Raji (cell line): ENCODE measurements around the gene EEPD1.

Source experiments
- POLR2A ChIP-seq: IDR thresholded peaks from 2 replicates; pipeline ENCODE4 v1.6.1; 2011; ENCODE audit warnings: low read depth, low read length, control low read depth; ENCODE audit not compliant: insufficient read depth

Gene EEPD1

DNA sequence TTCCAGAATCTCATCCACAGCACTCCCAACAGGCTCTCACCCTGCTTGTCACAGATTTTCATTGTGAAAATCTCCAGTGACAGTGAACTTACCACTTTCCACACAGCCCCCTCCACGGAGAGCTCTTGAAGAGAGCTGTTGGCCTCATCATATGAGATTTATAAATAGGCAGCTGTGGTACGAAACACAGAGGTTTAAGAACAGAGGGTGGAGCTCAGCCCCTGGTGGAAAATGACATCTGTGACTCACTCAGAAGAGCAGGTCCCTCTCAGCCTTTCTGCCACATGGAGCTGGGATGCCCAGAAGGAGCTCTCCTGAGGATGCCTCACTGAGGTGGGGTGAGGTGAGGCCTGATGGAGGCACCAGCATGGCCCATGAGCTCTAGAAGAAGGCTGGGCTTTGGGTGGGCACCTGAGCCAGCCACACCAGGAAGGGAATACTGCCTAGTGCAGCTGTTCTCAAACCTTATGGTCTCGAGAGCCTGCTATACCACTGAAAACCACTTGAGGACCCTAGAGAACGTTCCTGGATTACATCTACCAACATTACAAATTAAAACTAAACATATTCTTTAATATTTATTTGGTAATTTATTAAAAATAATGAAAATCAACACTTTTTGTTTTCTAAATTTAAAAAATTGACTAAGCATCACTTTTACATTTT, 25.8 kb upstream of the EEPD1 start:
- no peak for TF ChIP-seq POLR2A

DNA sequence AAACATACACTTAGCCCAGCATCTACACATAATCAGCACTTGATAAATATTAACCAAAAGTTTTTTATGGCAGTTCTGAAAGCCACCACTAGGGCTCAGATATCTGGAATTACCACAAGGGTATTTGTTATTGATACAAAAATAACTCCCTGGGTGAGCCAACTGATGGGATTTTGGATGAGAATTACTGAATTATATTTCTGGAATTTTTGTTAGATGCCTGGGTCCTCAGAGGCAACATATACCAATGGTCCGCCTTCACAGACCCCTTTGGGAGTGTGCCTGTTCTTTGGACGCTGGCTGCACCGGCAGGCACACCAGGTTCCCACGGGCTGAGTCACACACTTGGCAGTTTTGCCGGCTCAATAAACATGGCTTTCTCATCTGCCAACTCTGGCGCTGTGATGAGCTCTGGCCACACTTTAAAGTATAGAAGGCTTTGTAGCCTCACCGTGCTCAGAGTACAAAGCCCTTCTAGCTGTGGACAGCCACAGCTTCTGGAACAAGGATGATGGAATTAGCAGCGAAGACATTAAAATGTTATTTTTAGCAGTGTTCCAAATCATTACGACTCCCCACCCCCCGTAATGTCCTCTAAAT, 24.5 kb upstream of the EEPD1 start:
- no peak for TF ChIP-seq POLR2A

DNA sequence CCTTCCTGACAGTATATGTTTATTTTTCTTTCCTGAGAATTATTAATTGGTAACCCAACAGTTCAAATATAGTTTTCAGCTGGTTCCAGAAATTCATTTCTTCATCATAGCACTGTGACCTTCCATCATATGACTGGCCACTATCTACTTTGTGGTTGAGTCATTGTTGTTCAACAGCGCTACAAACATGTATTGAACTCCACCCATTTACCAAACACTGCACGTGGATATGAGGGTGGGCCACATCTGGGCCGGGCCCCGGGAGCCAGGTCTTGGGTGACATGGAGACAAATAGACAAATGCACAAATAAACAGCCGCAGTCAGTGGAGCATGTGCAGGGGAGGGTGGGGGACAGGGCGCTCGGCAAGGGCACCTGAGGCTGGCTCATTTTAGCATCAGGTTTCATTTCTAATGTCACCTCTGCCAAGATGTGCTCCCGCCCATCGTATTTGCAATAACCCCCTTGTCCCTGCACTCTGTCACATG, 24.0 kb upstream of the EEPD1 start:
- TF ChIP-seq POLR2A: no peak

DNA sequence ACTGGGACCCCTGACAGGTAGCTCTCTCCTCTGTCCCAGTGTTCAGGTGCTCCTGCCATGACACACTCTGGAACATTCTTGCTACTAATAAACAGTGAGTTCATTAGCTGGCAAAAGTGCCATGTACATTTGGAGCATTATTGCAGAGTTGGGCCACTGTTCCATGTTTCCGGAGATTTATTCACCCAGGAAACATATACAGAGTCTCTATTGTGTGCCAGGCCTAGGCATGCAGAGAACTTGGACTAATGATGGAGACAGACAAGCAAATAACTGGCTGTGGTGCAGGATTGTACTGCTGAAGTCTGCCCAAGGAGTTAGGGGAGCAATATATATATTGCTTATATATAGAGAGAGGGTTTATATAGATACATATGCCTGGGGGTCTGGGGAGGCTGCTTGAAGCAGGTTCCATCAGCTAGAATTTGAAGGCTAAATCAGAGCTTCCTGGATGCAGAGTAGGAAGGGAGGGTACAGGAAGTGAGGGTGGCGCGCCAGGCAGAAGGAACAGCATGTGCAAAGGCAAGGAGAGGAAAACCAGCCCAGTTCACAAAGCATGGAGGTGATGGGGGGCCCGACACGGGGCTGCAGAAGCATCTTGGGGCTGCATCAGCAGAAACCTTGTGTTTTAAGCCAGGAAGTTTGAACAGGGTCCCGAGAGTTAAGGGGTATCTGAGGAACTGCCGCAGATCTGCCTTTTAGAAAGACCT, 22.7 kb upstream of the EEPD1 start:
- no peak for TF ChIP-seq POLR2A

DNA sequence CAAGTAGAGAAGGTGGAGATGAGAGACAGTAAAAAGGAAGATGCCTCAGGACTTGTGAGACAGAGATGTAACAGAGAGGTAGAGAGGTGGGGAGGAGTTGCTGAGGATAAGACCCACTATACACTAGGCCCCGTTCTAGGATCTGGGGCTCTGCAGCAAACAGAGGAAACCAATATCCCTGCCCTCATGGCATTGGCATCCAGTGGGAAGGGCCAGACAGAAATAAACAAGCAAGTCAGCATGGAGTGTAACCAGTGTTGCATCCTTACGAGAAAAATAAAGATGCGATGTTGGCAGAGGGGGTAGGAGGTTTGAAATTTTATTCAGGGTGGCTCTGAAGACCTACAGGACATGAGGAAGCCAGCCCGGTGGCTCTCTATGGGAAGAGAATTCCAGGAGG, 22.0 kb upstream of the EEPD1 start:
- no peak for TF ChIP-seq POLR2A

DNA sequence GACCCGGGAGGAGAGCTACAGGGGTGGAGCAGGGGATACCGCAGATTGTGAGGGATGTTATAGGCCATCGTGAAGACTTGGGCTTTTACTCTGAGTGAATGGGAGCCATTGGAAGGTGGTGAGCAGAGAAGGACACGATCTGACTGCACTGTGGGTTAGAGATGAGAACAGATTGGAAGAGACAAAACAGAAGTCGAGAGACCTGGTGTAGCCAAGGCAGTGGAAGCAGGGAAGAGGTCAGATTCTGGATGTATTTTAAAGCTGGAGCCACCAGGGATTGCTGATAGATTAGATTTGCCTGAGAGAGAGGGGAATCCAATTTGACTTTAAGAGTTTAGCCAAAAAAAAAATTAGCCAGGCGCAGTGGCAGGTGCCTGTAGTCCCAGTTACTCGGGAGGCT, 21.6 kb upstream of the EEPD1 start:
- no peak for TF ChIP-seq POLR2A

DNA sequence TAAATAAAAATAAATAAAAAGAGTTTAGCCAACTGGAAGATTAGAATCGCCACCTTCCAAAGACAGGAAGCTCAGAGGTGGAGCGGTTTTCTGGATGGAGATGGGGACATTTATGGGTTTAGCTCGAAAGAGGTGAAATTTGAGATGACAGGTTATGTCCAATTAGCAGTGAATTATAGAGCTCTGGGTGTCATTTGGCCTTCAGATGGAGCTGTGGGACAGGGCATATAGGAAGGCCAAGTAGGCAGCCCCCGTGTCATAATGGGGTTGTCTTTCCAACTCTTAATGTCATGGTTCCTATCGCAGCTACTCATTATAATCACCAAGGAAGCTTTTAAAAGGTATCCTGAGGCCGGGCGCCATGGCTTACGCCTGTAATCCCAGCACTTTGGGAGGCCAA, 21.0 kb upstream of the EEPD1 start:
- no peak for TF ChIP-seq POLR2A

DNA sequence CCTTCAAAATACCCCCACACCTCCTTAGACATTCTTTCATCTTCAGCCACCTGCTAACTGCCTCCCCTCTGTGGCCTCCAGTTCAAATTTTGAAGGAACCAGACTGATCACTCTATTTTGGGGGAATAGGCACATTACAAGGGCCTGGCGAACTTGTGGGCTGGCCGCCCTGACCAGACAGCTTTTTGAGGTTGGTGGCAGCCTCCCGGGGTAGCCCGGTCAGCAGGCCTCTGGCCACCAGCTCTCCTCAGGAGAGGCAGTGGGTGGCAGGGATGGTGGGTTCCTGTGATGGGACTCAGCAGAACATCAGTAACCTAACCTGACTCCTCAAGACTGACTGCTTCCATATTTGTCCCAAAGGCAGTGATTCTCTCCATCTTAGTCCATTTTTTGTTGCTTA, 17.4 kb upstream of the EEPD1 start:
- no peak for TF ChIP-seq POLR2A

DNA sequence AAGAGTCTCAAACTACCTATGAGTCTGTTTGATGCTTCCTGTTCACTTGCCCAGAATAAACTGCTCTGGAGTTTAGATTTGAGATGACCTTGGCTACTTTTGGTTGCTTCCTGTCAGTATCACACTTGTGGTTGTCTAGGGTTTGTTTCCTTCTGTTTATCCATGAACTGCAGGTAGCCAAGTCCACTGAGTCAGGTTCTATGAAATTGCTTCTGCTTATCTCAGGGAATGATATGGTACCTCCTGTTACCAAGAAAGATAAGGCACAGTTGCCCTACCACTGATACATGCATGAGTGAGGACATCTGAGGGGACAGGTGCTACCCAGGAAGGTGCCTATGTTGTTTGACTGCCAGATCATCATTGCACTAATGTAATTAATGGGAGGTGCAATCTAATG, 15.8 kb upstream of the EEPD1 start:
- no peak for TF ChIP-seq POLR2A

DNA sequence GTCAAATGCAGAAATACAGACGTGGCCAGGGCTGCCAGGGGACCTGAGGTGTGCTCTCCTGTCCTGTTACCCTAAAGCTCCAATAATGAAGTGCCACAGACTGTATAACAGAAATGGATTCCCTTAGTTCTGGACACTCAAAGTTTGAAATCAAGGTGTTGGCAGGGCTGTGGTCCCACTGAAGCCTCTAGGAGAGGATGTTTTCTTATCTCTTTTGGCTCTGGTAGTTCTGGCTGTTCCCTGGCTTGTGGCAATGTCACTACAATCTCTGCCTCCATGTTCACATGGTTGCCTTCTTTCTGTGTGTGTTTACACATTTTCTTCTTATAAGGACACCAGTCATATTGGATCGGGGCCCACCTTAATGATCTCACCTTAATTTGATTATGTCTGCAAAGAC, 15.3 kb upstream of the EEPD1 start:
- TF ChIP-seq POLR2A: no peak

DNA sequence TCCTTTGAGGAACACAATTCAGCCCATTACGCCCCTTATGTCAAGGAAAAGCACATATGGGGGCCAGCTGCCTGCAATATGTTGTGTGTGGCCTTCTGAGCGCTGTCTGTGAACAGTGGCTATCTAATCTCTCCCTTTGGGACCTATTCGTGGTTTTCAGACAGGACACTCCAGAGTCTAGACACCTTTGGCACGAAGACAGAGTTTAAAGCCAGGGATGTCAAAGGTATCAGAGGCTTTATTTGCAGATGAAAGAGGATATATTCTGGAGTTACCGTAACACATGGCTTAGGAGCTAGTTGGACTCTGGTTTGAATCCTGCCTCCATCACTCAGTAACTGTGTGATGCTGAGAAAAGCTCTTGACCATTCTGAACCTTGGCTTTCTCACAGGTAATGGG, 14.8 kb upstream of the EEPD1 start:
- no peak for TF ChIP-seq POLR2A

DNA sequence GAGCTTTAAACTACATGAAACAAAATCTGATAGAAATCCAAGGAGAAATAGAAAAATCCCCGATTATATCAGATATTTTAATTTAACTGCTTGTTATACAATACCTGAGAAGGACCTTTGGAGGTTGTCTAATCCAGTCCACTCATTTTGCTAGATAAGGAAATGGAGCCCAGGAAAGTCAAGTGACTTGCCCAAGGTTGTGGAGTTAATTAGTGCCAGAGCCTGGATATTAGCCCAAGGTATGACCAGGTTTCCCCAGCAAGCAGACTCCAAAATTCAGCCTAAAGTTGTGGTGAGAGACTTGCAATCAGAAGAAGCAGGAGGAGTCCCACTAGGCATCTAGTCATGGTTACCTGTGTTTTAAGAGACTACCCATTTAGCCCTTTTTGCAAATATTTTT, 11.7 kb upstream of the EEPD1 start:
- TF ChIP-seq POLR2A: no peak

DNA sequence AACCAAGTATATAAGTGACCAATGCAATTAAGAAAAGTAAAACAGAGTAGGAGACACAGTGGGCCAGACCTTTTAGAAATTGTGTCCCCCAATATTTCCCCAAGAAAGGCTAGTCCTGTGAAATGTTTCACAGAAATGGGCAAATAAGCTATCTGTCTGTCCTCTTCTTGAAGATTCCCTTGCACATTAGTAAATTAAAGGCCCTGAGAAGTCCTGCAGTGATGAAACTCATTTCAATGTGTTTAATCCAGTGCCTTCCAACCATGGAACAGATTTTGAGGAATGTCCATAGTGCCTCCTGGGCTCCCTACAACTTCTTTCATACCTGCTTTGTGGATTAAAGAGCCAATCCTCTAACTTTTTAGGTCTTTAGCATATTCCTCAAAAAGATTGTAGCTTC, 11.2 kb upstream of the EEPD1 start:
- no peak for TF ChIP-seq POLR2A

DNA sequence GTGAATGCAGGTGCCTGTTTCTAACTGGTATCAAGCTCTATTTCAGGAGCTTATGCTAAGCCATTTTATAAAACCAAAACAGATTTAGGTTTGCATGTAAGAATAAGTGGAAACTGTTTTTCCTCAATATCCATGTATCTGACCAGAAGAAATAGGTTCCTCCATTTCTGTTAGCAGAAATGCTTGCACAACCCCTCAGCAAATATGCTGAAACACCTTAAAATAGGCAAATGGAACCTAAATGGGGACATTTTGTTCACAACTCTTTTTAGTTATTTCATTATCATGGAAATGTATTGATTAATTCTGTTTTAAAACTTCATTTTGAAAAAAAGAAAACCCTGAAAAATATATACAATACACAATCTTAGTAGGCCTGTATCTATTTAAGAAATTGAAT, 8.9 kb upstream of the EEPD1 start:
- no peak for TF ChIP-seq POLR2A

DNA sequence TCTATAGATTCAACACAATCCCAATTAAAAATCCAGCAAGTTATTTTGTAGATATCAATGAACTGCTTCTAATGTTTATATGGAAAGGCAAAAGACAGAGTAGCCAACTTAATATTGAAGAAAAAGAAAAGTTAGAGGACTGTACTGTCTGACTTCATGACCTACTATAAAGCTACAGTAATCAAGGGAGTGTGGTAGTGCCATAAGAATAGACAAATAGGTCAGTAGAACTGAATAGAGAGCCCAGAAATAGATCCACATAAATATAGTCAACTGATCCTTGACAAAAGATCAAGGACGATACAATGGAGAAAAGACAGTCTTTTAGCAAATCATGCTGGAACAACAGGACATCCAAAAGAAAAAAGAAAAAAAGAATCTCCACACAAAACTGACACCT, 7.4 kb upstream of the EEPD1 start:
- TF ChIP-seq POLR2A: no peak

DNA sequence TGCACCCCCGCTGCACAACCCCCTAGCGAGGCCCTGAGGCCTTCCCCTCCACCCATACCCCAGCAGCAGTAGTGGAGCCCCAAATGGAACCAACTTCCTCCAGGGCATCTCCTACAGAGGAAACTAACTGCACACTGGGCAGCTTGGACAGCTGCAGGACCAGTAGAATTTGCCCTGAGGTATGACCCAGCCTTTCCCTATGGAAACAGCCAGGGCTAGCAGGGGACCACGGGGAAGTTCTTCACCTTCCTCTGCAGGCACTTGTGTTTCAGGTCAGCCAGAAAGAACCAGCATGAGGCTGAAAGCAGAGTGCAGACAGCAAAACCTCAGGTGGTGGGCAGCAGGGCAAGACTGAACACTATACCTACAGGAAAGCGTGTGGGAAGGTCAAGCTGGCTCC, 5.7 kb upstream of the EEPD1 start:
- TF ChIP-seq POLR2A: no peak

DNA sequence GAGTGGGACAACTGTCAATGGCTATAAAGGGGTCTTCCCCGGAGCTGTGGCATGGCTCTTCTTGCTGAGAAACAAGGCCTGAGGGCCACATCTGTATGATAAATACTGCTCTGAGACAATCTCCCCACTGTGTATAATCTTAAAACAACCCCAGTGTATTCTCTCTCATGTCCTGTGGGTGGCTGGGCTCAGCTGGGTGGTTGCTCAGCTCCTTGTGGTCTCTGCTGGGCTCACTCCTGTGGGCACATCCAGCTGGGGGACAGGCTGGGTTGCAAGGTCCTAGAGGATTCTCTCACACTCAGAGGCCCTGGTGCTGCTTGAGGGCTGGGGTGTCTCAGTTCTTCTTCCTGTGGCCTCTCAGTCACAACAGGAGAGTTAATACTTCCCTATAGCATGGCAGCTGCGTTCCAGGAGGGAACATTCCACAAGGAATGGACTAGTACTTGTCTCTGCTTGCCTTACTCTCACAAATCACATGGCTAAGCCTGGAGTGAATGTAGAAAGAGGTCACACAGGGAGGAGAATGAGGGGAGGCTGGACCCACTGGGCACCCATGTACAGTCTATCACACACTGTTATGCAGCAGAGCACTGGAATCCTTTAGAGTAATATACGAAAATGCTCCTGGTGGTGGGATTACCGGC, 4.5 kb upstream of the EEPD1 start:
- no peak for TF ChIP-seq POLR2A
